Skeletal muscle tissue (tissue), 4 donors: Measurements from ENCODE around the gene SLC39A10. TPM values are rescaled to one million over a fixed set of nuclear protein-coding genes. Genes with fewer than 3 reads are reported as not detected.

Experiments
- H3K27ac ChIP-seq: one replicate; pipeline ENCODE4 v1.7.0; 2013; ENCODE audit warnings: mild to moderate bottlenecking, low read depth, low read length, inconsistent platforms
- H3K27me3 ChIP-seq, 3 donors: one replicate each; pipeline ENCODE4 v1.7.0; 2013; ENCODE audit warnings: low read length in 3 of 3; ENCODE audit not compliant: control insufficient read depth in 3 of 3, insufficient read depth in 3 of 3
- H3K36me3 ChIP-seq, 3 donors: one replicate each; pipeline ENCODE4 v1.7.0; 2013; ENCODE audit warnings: low read length in 3 of 3; ENCODE audit not compliant: control insufficient read depth in 3 of 3, insufficient read depth in 3 of 3
- H3K4me1 ChIP-seq, 3 donors: one replicate each; pipeline ENCODE4 v1.7.0; 2013; ENCODE audit warnings: low read length in 3 of 3, mild to moderate bottlenecking in 3 of 3; ENCODE audit not compliant: control insufficient read depth in 3 of 3, insufficient read depth in 3 of 3
- H3K4me3 ChIP-seq, 3 donors: one replicate each; pipeline ENCODE4 v1.7.0; 2013; ENCODE audit warnings: low read length in 3 of 3
- H3K9ac ChIP-seq, 3 donors: one replicate each; pipeline ENCODE4 v1.7.0; 2013; ENCODE audit warnings: low read length in 3 of 3, mild to moderate bottlenecking in 3 of 3, moderate library complexity in 2 of 3, low read depth in 1 of 3
- H3K9me3 ChIP-seq, 3 donors: one replicate each; pipeline ENCODE4 v1.7.0; 2013; ENCODE audit warnings: low read length in 3 of 3; ENCODE audit not compliant: control insufficient read depth in 3 of 3
- total RNA-seq: library from RNA; depleted of rRNA; stranded (reverse); fragments of >200 nt; gene quantifications from one replicate; pipeline ENCODE4 v1.2.3, GENCODE V29; 2014
- donor health status: Osteomylitis.

SLC39A10 gene
- total RNA-seq, 1 donor from 2014 or later, result 21.9 TPM

- Histone ChIP-seq H3K4me3 (no peak overlapping the region), H3K36me3 (no peaks in the 10 kb centered on the region), H3K4me1 (peaks cover 0 to 4% (median 0%) of the 10 kb centered on the region in 3 donors), H3K9me3 (no peaks in the 10 kb centered on the region), H3K9ac (no peak overlapping the region), H3K27me3 (no peaks in the 10 kb centered on the region), H3K27ac (no peak overlapping the region)
These were observed 9.2 kb downstream of the SLC39A10 start for GRCh38 chr2:195666113-195666712.

GRCh38 chr2:195667974-195668373 lies 10.9 kb downstream of the SLC39A10 start:
- Histone ChIP-seq H3K36me3 (no peaks in the 10 kb centered on the region), H3K27ac (no peak overlapping the region), H3K9me3 (no peaks in the 10 kb centered on the region), H3K27me3 (no peaks in the 10 kb centered on the region), H3K9ac (no peak overlapping the region), H3K4me1 (peaks cover 0 to 4% (median 0%) of the 10 kb centered on the region in 3 donors), H3K4me3 (no peak overlapping the region)

GRCh38 chr2:195670191-195670590 lies 13.2 kb downstream of the SLC39A10 start:
- Histone ChIP-seq H3K36me3 (no peaks in the 10 kb centered on the region), H3K9ac (no peak overlapping the region), H3K27ac (no peak overlapping the region), H3K4me1 (peaks cover 0 to 4% (median 0%) of the 10 kb centered on the region in 3 donors), H3K27me3 (no peaks in the 10 kb centered on the region), H3K4me3 (no peak overlapping the region), H3K9me3 (no peaks in the 10 kb centered on the region)

GRCh38 chr2:195671563-195671962 lies 14.5 kb downstream of the SLC39A10 start:
- Histone ChIP-seq H3K4me1 (peaks cover 0 to under 1% (median 0%) of the 10 kb centered on the region in 3 donors), H3K9me3 (no peaks in the 10 kb centered on the region), H3K27me3 (no peaks in the 10 kb centered on the region)

GRCh38 chr2:195672674-195673073 lies 15.6 kb downstream of the SLC39A10 start:
- Histone ChIP-seq H3K4me1 (no peaks in the 10 kb centered on the region), H3K9me3 (no peaks in the 10 kb centered on the region), H3K9ac (no peak overlapping the region), H3K27me3 (no peaks in the 10 kb centered on the region), H3K36me3 (no peaks in the 10 kb centered on the region), H3K27ac (no peak overlapping the region), H3K4me3 (no peak overlapping the region)

More at GRCh38 chr2:195671563-195671962, 14.5 kb downstream of the SLC39A10 start:
- H3K4me3 ChIP-seq, result no peak overlapping the region
- H3K27ac ChIP-seq, result no peak overlapping the region
- H3K36me3 ChIP-seq, result no peaks in the 10 kb centered on the region
- H3K9ac ChIP-seq, result no peak overlapping the region

GRCh38 chr2:195674491-195675221 lies 17.6 kb downstream of the SLC39A10 start:
- Histone ChIP-seq H3K36me3 (no peaks in the 10 kb centered on the region), H3K4me3 (no peak overlapping the region), H3K27ac (no peak overlapping the region), H3K4me1 (no peaks in the 10 kb centered on the region), H3K9me3 (no peaks in the 10 kb centered on the region), H3K9ac (no peak overlapping the region), H3K27me3 (no peaks in the 10 kb centered on the region)

- Histone ChIP-seq H3K4me1 (no peaks in the 10 kb centered on the region), H3K27me3 (no peaks in the 10 kb centered on the region), H3K9me3 (no peaks in the 10 kb centered on the region), H3K36me3 (peaks cover 2 to 7% (median 6%) of the 10 kb centered on the region in 3 donors), H3K4me3 (no peak overlapping the region), H3K9ac (no peak overlapping the region), H3K27ac (no peak overlapping the region)
These were observed 18.9 kb downstream of the SLC39A10 start for GRCh38 chr2:195675783-195676427.

- Histone ChIP-seq H3K36me3 (peaks cover 2 to 7% (median 6%) of the 10 kb centered on the region in 3 donors), H3K27me3 (no peaks in the 10 kb centered on the region), H3K4me3 (no peak overlapping the region), H3K9ac (no peak overlapping the region), H3K9me3 (no peaks in the 10 kb centered on the region), H3K4me1 (no peaks in the 10 kb centered on the region), H3K27ac (no peak overlapping the region)
These were observed 20.3 kb downstream of the SLC39A10 start for GRCh38 chr2:195677290-195677689.

GRCh38 chr2:195677884-195678283 lies 20.9 kb downstream of the SLC39A10 start:
- peaks cover 2 to 7% (median 6%) of the 10 kb centered on the region in 3 donors for H3K36me3 ChIP-seq
- no peak overlapping the region for H3K9ac ChIP-seq
- H3K27ac ChIP-seq, result no peak overlapping the region
- no peaks in the 10 kb centered on the region for H3K4me1 ChIP-seq
- H3K27me3 ChIP-seq, result no peaks in the 10 kb centered on the region
- no peak overlapping the region for H3K4me3 ChIP-seq
- no peaks in the 10 kb centered on the region for H3K9me3 ChIP-seq

GRCh38 chr2:195682077-195682476 lies 25.1 kb downstream of the SLC39A10 start:
- Histone ChIP-seq H3K27me3 (no peaks in the 10 kb centered on the region), H3K36me3 (peaks cover 2 to 7% (median 6%) of the 10 kb centered on the region in 3 donors), H3K9ac (no peak overlapping the region), H3K9me3 (no peaks in the 10 kb centered on the region), H3K4me1 (no peaks in the 10 kb centered on the region), H3K4me3 (no peak overlapping the region), H3K27ac (no peak overlapping the region)
